NCI-H345 treated with DMSO at 0.1 percent for 48 hours (cell line): ENCODE measurements around the gene TMEM165.

Source experiments
- DNase-seq: peaks from one replicate; lab custom pipeline; 2025; ENCODE audit not compliant: unreplicated experiment; lab: John Stamatoyannopoulos, UW

The TMEM165 gene

GRCh38 chr4:55367084-55367722 is 28.6 kb upstream of the TMEM165 start:
- no peak for DNase-seq

- no peak for DNase-seq
Measured at GRCh38 chr4:55369968-55370367, 25.8 kb upstream of the TMEM165 start.

DNA sequence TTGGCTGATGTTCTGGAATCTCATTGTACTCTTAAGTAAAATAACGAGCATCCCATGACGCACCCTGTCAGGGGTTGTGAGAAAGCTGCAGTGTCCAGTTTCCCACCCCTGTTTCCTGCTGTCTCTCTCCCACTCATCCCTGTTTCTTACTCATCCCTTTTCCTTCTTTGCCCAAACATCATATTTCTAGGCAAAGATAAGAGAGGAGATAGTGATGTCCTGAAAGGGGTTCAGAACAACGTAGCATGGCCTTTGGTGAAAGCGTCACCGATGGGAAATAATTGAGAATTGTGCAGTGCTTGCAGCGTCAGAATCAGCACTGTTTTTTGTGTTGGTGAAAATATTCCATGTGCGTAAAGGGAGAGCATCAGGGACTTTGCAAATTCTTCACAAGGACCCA is 23.5 kb upstream of the TMEM165 start:
- DNase-seq: no peak

DNA sequence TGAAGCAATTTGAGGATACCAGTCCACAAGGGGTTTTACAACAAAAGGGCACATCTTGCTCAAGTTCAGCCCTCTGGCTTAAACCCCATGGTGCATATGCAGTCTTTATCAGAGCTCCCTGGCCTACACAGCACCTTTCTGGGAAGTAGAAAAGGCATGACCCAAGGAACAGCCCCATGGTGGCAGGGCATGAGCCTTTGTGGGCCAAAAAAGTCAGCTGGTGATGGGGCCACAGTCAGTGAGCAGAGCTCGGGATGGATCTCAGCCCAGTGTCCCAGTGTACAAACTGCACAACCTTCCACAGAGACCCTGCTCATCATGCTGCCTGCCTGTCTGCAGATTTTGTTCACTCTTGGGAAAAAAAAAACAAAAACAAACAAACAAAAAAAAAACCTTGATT is 22.3 kb upstream of the TMEM165 start:
- DNase-seq: no peak

- DNase-seq: no peak
Measured at GRCh38 chr4:55376698-55377097, 19.1 kb upstream of the TMEM165 start.

DNA sequence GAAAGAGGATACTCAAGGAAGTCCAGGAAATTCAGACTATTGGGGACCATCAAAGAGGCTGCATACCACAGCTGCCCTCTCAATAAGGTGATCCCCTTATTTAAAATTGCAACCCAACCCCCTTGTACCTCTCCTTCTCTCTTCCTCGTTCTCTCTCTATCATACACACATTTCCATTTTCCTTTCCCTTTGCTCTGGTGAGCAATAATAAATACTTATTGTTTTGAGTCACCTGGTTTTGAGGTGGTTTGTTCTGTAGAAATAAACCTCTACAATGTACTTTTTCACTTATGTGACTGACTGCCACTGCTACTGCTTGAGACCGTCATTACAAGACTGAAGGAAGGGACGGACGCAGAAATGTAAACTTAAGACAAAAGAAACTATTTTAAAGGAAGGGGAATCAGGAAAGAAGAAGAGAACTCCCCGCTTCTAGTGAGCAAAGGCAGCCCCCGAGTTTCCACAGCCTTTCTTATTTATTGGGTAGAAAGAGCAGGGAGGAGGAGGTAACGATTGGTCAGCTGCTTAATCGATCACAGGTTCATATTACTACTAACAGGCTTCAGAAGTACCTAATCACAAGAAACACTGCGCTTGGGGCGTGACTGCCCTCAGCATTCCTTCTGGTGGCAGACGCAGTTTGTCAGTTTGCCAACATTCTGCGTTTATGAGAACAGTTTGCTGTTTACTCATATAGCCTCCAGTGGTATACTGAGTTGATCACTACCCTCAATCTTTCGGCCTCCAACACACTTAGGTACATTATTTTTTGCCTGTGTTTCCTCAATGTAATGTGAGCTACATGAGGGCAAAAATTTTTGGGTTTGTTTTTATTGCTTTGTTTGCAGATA is 16.9 kb upstream of the TMEM165 start:
- DNase-seq: no peak

GRCh38 chr4:55380576-55380975 is 15.2 kb upstream of the TMEM165 start:
- no peak for DNase-seq

DNA sequence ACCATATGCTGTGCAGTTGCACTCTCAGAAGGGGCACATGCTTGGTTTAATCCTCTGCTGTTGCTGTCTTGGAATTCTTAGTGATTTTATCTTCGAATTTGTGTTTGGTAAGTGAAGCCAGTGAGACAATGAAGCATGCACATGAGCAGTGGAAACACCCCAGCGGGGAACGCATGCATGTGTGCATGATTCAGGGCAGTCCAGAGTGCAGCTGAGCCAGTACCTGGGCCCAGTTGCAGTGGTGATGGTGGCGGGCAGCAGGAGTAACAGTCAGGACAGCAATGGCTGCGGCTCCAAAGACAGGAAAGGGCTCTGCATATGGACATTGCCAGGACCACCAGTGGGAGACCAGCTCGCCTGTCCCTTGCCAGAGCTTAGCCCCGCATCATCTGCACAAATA is 14.3 kb upstream of the TMEM165 start:
- DNase-seq: no peak

- DNase-seq: no peak
Measured at GRCh38 chr4:55382488-55383003, 13.2 kb upstream of the TMEM165 start.

- DNase-seq: no peak
Measured at GRCh38 chr4:55385201-55385649, 10.5 kb upstream of the TMEM165 start.

- DNase-seq: no peak
Measured at GRCh38 chr4:55386073-55386472, 9.7 kb upstream of the TMEM165 start.

- no peak for DNase-seq
Measured at GRCh38 chr4:55386840-55387239, 8.9 kb upstream of the TMEM165 start.

GRCh38 chr4:55393461-55394320 is 2.1 kb upstream of the TMEM165 start:
- no peak for DNase-seq

- no peak for DNase-seq
Measured at GRCh38 chr4:55395218-55395528, 584 bp upstream of the TMEM165 start.

DNA sequence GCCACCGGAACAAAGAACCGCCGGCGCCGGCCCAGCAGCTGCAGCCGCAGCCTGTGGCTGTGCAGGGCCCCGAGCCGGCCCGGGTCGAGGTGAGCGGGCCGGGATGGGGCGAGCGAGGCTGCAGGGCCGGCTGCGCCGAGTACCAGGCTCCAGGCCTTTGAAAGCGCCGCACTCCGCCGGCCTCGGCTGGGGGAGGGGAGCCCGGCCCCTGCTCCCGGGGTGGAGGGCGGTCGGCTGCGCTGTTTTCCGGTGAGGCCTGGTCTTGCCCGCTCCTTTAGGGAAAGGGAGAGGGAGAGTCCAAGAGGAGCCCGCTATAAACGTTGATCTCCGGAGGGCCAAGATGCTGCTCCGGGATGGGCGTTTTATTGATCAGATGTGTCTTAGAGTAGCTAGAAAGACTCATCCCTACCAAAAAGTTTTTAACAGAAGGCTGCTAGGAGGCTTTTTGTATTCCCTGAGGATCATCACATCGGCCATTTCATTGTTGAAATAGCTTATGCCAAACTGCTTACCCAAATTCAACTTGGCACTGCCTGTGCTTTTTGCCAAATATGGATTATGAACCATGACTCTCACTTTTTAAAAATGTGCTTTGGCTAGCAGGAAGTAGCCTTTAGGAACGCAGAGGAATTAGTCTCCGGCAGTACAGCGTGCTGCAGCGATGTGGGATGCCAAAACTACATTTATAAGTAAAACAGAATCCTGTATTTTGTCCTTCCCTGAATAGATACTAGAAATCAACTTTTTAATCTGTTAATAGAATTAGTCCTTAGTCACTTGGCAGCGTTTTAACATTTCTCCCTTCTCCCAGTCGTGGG is 760 bp downstream of the TMEM165 start:
- no peak for DNase-seq

DNA sequence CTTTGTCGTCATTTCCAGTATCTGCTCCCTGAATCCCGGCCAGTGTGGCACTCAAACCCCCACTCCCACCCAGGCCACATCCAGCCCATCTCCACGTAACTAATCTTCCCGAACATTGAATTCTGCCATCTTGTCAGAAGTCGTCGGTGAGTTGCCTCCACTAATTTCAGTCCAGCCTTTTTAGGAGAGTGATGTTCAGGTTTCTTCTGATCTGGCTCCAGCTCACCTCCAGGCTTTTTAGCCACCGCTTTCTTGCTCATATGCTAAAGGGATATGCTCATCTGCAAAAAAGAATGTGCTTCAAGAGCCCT is 1.3 kb downstream of the TMEM165 start:
- DNase-seq: no peak

GRCh38 chr4:55397520-55398321 is 2.0 kb downstream of the TMEM165 start:
- no peak for DNase-seq

DNA sequence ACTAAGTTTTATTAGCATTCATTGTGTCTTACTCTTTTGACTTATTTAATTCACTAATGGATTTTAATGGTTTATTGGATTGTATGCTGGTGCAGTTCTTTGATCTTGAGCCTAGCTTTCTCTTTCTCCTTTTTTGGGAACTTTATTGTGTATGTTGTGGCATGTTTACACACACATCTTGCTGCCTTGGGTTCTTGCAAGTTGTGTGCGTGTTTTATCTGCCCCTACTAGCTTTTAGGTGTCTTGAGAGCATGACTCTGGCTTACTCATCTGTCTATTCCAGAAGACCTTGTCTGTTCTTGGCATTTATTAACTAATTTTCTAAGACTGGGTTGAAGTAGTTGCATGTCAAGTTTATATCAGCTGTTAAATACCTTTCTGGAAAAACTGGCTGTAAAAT is 2.7 kb downstream of the TMEM165 start:
- DNase-seq: no peak

- no peak for DNase-seq
Measured at GRCh38 chr4:55398966-55399365, 3.2 kb downstream of the TMEM165 start.

DNA sequence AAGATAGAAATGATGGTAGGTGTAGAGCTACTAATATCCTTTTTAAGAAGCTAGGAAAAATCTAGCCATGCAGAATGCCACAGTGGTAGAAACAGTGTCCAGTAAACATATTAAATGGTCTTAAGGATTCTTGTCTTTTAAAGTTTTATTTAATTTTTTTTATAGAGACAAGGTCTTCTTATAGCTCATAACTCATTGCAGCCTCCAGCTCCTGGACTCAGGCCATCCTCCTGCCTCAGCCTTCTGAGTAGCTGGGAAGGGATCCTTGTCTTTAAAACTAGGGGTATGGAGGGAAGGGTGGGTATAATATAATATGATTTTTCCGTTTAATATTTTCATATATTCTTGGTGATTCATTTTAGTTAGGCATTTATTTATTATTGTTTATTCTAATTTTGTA is 3.8 kb downstream of the TMEM165 start:
- no peak for DNase-seq
